Measurements from ENCODE around the gene DAAM2. TPM values are rescaled to one million over a fixed set of nuclear protein-coding genes. Genes with fewer than 3 reads are reported as not detected.

DAAM2 gene
- total RNA-seq, 2 donors from 2014 or later, result 14.7 to 15.8 TPM

DNA sequence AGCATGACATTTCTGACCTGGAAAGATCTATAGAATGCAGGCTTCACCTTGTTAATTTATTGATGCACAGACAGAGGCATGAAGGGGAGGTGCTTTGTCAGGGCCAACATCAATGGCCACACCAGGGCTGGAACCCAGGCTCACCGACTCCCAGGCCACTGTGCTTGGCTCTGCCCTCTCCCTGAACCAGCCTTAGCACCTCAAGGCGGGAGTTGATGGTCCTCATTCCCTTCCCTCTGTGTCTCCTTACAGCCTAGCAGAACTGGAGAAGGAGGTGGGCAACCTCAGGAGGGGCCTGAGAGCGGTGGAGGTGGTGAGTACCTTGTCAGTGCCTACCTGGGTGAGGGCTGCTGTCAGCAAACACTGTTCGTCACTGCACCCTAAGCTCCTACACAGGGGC lies 106.4 kb downstream of the DAAM2 start:
- DNase-seq, result no peak
- no peak for ATAC-seq
- intact Hi-C loops (cut with DNase I), result no loop called here

DNA sequence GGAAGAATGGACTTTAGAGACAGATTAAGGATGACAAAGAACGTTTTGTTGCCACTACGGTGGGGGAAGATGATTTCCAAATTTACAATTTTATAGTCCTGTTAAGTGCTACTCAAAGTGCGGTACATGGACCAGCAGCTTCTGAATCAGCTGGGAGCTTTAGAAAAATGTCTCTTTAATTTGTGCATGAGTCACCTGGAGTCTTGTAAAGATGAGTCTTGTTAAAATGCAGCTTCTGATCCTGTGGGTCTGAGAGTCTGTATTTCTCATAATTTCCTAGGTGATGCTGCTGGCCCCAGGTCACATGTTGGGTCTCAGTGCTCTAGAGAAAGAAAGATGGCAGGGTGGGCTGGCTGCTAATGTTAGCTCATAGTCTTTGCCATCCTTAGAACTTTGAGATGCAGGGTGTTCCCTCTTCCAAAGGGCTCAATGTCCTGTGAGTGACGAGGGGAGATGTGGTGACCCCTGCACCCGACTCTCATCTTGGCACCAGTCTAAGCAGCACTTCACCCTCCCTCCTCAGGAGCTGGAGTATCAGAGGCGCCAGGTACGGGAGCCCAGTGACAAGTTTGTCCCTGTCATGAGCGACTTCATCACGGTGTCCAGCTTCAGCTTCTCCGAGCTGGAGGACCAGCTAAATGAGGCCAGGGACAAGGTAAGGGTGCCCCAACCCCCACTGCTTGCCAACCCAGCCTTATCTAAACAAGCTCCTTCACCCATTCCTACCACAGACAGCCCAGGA lies 107.5 kb downstream of the DAAM2 start:
- DNase-seq, result no peak
- intact Hi-C loops (cut with DNase I), result no loop called here
- ATAC-seq, result no peak

DNA sequence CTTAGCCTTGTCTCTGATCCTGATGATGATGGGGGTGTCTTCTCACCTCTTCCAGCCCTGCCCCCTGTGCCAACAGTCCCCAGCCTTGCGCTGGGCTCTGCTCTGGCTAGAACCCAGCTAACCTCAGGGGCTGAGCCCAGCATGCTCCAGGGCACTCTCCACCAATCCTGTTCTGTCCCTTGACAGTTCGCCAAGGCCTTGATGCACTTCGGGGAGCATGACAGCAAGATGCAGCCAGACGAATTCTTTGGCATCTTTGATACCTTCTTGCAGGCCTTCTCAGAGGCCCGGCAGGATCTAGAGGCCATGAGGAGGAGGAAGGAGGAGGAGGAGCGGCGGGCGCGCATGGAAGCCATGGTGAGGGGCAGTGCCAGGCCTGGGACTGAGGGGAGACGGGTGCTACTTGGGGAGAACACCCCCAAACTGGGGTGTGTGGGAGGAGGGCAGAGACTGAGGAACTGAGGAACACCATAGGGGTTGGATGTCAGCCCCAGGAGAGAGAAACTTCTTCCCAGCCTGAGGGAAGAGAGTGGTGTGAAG lies 109.0 kb downstream of the DAAM2 start:
- no peak for DNase-seq
- intact Hi-C loops (cut with DNase I), result no loop called here
- ATAC-seq, result no peak

DNA sequence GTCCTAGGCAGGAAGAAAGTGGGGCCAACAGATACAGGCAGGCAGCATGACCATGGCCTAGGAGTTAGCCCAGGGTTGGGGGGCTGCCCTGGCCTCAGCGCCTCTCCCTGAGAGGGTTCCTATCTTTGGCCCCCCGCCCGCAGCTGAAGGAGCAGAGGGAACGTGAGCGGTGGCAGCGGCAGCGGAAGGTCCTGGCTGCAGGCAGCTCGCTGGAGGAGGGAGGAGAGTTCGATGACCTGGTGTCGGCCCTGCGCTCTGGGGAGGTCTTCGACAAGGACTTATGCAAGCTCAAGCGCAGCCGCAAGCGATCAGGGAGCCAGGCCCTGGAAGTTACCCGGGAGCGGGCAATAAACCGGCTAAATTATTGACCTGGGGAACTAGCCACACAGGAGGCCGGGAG lies 109.5 kb downstream of the DAAM2 start:
- DNase-seq (no peak), ATAC-seq (no peak)
- intact Hi-C loops (cut with DNase I), result no loop called here

DNA sequence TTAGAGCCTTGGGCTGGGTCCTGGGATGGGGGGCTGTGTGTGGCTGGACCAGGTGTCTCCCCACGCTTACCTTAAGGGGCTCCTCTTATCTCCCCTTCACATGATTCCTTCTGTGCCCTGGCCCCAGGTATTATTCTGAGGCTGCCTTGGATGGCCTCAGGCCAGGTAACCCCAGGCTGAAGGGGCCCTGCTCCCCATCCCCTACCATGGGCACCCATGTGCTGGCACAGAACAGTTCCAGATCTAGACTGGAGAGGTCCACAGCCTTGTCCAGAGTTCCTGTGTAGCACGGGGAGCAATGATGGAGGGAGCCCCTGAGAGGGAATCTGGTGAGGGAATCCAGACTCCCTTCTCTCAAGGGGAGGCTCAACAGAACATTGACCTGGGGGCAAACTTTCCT lies 110.0 kb downstream of the DAAM2 start:
- DNase-seq, result no peak
- intact Hi-C loops (cut with DNase I), result no loop called here
- ATAC-seq, result no peak

DNA sequence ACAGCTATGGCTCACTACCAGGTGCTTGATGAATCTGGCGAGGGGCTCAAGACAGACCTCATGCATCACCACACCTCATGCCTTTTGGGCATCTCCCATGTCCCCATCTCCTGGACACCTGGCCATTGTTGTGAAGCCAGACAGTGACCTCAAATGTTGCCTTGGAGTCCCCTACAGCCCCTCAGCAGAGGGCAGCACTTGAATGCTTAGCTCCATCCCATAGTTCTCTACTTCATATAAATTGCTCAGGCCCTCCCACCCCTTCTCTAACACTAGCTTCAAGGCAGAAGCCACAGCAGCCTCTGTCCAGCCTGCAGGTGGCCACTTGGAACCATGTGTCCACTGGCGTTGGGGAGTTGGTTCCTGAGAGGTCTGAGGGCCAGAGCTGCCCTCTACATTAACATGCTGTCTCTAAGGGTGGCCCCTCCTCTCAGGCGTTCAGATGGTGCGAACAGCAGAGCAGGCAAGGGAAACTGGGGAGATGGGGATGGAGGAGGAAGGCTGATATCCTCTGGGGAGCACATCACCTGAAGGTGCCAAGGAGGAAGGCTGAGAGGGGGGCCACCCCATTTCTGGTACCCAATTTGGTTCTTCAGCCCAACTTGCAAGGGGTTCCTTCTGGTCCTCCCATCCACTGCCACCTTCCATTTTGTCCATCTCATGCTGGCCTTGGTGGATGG lies 110.8 kb downstream of the DAAM2 start:
- DNase-seq (no peak), ATAC-seq (no peak)
- intact Hi-C loops (cut with DNase I), result no loop called here

DNA sequence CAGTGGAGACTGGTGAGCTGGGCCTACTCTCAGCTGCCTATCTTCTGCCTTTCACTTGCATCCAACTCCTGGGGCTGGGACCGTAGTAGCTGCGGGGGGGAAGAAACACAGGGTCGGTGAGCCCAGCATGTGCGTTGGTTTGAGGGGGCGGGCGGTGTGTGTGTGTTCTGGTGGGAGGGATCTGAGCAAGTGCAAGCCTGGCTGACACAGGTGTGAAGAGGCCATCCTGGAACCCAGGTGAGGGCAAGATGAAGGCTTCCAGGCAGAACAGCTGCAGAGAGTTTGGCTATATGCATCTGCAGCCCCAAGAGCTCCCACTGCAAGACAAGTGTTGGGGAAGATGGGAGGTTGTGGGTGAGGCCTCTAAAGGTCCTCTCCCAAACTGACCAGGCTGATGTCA lies 111.5 kb downstream of the DAAM2 start:
- DNase-seq, result no peak
- no peak for ATAC-seq
- intact Hi-C loops (cut with DNase I), result no loop called here

DNA sequence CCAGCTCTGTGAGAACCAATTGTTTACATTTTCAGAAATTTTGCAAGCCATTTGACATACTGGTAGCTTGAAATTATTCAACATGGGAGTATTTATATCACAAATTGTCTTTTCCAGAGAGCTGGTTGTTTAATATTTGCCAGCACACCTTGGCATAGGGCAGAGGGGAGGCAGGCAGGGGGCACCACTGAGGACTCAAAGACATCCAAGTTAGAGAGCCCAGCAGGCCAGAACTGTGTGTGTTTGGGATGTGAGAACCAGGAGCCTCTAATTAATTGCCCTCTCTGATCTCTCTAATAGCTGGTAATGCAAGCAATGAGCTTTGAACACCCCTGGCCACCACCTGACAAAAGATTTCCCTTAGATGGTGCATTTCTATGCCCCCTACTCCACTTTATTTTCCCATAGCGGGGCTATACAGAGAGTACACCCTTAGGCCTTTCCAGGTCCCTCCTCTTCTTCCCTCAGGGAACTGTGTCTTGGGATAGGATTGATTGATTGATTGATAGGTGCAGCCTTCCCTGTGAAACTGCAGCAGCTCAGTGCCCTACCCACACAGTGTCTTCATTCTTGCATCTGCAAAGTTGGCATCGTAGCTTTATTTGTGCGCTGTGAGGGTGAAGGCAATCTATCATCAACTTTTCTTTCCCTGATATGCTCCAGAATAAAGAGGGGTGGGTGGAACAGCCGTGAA lies 112.9 kb downstream of the DAAM2 start:
- ATAC-seq, result no peak
- no peak for DNase-seq
- intact Hi-C loops (cut with DNase I), result no loop called here

DNA sequence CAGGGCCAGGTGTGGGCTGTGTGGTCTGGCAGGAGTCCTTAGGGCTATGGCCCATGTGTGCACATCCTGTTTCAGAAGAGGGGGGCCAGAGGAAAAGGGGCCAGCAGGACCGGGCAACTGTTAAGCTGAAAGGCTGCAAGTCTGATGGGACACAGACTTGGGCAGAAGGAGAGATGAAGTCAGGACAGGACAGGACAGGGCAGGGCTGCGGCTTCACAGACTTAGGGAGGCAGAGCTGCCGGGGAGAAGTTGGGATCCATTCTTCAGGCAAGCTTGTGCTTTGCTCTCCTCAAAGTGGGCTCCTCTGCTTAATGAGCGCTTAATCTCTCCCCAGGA lies 113.4 kb downstream of the DAAM2 start:
- no peak for DNase-seq
- intact Hi-C loops (cut with DNase I), result no loop called here
- no peak for ATAC-seq

DNA sequence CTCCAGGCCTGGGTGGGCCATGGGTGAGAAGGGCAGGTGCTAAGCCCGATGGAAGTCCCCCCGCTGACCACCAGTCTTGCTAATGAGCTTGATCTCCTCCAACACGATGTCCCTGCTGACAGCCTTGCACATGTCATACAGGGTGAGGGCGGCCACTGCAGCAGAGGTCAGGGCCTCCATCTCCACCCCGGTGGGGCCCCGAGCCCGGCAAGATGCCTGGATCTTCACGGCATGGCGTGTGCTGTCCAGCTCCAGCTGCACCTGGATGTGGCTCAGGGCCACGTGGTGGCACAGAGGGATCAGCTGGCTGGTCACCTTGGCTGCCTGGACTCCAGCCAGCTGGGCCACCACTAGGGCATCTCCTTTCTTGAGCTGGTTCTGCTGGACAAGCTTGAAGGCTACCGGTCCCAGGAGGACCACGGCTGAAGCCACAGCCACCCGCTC lies 114.2 kb downstream of the DAAM2 start:
- intact Hi-C loops (cut with DNase I), result no loop called here
- no peak for ATAC-seq
- no peak for DNase-seq

DNA sequence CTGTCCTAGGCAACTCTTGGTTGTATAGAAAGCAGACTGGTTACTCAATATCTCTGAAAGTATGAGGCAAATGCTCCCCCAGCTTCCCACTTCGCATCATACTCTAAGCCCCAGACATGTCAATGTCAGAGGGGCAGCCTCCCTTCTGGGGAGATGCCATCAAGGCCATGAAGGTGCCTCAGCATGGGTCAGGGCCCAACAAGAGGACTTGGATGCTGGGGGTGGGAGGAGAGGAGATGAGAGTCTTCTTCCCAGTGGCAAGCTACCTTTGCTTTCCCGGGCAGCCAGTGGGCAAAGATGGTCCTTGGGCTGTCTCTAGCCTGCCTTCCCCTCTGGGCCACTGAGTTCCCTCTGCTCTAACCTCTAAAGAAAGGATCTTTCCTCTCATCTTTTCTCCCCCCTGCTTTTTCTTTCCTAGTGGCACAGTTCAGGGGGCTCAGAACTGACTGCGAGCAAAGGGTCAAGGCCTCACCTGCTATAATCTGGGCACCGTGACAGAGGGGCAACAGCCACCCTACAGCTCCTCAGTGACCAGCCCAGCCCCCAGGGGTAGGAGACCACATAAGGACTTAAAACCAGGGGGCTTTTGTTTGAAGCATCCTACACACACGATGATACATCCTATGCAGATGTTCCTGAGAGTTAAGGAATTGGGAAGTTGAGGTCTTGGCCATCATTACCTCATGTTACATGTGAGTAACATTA lies 115.8 kb downstream of the DAAM2 start:
- intact Hi-C loops (cut with DNase I), result no loop called here
- ATAC-seq (no peak), DNase-seq (no peak)

DNA sequence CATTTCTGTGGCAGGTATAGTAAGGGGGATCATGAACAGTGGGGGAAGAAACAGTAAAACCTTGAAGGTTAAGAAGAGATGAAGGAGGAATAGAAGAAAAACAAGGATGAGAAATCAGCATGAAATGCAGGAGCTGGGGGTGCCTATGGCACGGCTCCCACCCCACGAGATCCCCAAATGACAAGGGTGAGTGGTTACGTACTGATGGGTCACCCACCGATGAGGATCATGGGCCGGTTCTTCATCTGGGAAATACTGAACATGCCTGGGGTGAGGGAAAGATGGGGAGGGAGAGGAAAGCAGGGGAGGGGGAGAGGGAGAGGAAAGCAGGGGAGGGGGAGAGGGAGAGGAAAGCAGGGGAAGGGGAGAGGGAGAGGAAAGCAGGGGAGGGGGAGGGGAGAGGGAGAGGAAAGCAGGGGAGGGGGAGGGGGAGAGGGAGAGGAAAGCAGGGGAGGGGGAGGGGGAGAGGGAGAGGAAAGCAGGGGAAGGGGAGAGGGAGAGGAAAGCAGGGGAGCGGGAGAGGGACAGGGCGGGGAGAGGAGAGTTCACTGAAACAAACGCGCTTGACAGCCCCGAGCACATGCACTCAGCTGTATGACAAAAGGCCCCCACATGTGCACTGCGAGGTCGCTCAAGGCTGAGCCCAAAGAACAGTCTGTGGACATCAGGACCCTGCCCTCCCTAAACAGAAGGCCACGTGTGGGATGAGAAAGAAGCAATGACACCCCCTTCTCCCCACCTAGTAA lies 116.8 kb downstream of the DAAM2 start:
- no peak for DNase-seq
- intact Hi-C loops (cut with DNase I), result no loop called here
- no peak for ATAC-seq

DNA sequence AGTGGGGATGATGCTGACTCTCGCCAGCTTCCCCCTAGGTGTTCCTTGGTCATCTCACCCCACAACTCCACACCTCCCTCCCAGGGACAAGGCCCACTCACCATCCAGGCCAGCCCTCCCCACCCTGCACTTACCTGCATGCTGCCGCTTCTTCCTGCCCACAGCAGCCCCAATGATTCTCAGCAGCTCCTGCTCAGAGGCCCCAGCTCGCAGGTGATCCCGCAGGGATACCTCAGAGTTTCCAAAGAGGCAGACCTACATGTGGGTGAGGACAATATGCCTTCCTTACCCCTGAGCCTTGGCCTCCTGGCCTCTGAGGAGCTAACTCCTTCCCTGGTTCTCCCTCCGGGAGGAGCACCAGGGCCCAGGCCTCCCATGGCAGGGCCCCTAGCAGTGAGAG lies 117.5 kb downstream of the DAAM2 start:
- ATAC-seq, result no peak
- DNase-seq, result no peak
- intact Hi-C loops (cut with DNase I), result no loop called here

DNA sequence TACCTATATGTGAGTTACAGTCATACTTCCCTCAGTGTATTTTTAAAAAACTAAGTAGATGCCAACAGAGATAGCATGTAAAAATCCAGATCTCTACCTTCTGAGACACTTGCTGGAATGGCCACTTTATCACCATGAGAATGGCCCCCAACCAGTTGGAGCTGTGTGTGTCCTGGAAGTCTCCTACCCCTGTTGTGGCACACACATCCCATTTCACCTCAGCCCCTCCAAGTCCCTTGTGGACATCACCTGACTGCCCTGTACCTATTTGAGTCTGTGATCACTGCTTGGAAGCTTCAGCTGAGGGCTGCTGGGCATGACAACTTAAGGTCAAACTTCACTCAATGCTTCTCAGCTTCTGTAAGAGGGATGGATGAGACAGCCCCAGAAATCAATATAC lies 118.0 kb downstream of the DAAM2 start:
- ATAC-seq (no peak), DNase-seq (no peak)
- intact Hi-C loops (cut with DNase I), result no loop called here

DNA sequence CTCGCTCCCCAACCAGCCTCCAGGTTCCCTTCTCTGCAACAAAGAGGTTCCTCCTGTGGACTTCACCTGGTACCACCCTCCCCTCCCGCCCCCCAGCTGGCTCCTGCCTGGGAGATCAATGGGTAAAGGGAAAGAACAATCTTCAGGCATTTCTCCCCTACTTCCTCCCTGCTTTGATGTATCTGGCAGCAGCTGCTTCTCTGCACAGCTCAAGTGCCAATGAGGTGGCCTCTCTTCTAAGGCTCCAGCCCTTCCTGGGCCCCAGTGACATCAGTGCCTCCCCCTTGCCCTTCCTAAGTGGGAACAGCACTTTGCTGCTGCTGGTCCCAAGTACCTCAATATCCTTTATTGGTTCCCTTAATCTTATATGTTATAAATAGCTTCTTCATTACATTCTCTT lies 118.6 kb downstream of the DAAM2 start:
- ATAC-seq (no peak), DNase-seq (no peak)
- intact Hi-C loops (cut with DNase I), result no loop called here

DNA sequence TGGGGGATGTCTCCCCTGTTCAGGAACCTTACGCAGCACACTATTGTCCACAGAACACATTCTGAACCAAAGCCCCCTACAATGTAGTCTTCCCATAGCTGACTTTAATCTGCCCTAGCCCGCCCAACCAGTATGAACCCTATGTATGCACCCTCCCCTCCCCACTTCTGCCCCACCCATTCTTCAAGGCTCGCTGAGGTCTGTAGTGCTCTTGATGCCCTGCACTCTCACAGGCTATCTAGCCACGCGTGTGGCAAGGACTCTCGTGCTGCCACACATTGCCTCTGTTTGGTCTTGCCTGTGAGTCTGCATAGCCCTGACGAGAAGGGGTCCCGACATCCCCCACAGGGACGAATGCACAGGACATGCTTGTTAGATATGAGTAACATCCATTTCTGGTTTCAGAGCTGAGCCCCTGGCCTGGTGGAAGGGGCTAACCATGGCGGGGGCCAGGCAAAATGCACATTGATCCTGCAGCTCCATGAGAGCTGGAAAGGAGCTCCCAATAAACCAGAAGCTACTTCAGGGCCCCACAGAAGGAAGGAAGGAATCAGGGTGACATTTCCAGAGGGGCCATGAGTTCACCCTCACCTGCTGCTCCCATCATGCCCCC lies 119.4 kb downstream of the DAAM2 start:
- DNase-seq (no peak), ATAC-seq (no peak)
- intact Hi-C loops (cut with DNase I), result no loop called here

DNA sequence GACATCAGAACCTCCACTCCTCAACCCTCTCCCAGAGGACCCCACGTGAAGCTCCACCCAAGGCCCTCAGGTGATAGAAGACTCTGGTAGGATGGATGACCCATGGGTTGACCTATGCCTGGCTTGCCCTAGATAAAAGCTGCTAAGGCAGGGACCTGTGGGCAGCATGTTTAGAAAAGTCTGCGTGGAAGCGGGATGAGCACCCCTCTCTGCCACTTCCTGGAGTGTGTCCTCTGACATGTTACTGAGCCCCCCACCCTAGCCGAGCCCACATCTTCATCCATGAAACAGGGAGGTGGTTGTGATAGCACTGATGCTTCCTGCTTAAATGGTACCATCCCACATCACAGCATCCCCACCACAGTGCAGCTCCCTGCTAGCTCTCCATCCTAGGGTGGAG lies 120.3 kb downstream of the DAAM2 start:
- intact Hi-C loops (cut with DNase I), result no loop called here
- no peak for DNase-seq
- no peak for ATAC-seq

DNA sequence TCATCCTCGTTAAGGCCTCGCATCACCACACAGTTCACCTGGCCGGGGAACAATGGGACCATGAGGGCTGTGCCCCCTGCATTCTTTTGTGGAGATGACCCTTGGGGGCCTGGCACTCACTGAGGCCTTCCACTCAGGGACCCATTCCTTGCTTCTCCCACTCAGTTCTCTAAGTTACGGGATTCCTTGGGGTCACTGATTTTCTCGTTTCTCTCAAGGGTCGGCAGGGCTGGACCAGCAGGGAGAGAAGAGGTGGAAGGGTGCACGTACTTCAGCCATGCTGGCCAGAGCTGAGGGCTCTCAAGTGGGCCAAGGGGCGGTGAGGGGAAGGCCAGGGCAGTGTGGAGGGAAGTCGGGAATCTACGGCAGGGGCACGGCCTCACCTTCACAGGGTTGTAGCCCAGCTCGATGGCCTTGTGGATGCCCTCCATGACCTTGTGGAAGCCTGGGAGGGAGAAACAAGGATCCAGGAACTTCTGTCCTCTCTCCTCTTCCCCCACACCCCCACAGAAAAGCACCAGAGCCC lies 121.3 kb downstream of the DAAM2 start:
- no peak for ATAC-seq
- DNase-seq, result no peak
- intact Hi-C loops (cut with DNase I), result no loop called here

DNA sequence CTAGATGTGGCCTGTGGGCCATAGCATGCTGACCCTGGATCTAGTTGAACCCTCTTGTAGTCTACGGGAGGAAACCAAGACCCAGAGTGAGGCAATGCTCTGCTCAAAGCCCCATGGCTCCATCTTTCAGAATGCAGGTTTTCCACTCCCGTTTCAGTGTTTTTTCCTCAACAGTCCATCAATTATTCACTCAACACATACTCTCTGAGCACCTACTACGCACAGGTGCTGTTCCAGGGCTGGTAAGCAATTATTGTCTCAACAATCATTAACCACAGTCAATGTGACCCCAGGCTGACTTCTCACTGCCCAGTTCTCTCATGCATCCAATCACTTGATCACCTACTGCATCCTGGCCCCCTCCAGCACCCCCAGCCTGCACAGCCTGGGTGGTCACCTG lies 122.1 kb downstream of the DAAM2 start:
- DNase-seq, result no peak
- intact Hi-C loops (cut with DNase I), result no loop called here

More for the DNA sequence above, 122.1 kb downstream of the DAAM2 start:
- ATAC-seq, result no peak
